Measurements from ENCODE around the gene BANP.
"Not testable (repeated sequence)": the region's sequence is repeated elsewhere in the genome, so short reads cannot be mapped to it uniquely, and the experiment has no call there.

Gene BANP

GRCh38 chr16:88033003-88033740, 81.9 kb downstream of the BANP start:
- DNase-seq: not testable (repeated sequence)

- DNase-seq: no peak
Observed at GRCh38 chr16:88034770-88035169, 83.5 kb downstream of the BANP start.

GRCh38 chr16:88035292-88035691, 84.1 kb downstream of the BANP start:
- no peak for DNase-seq

GRCh38 chr16:88035884-88036639, 84.8 kb downstream of the BANP start:
- not testable (repeated sequence) for DNase-seq

- not testable (repeated sequence) for DNase-seq
Observed at GRCh38 chr16:88036640-88036996, 85.4 kb downstream of the BANP start.

GRCh38 chr16:88037359-88037758, 86.1 kb downstream of the BANP start:
- not testable (repeated sequence) for DNase-seq

GRCh38 chr16:88037876-88038525, 86.8 kb downstream of the BANP start:
- DNase-seq: not testable (repeated sequence)

GRCh38 chr16:88038526-88038908, 87.3 kb downstream of the BANP start:
- DNase-seq: not testable (repeated sequence)

- no peak for DNase-seq
Observed at GRCh38 chr16:88039591-88039990, 88.4 kb downstream of the BANP start.

- DNase-seq: not testable (repeated sequence)
Observed at GRCh38 chr16:88040196-88040876, 89.1 kb downstream of the BANP start.

GRCh38 chr16:88040877-88041244, 89.6 kb downstream of the BANP start:
- not testable (repeated sequence) for DNase-seq

GRCh38 chr16:88041506-88041905, 90.3 kb downstream of the BANP start:
- not testable (repeated sequence) for DNase-seq

- not testable (repeated sequence) for DNase-seq
Observed at GRCh38 chr16:88041986-88042562, 90.8 kb downstream of the BANP start.

- not testable (repeated sequence) for DNase-seq
Observed at GRCh38 chr16:88043208-88043910, 92.1 kb downstream of the BANP start.

- not testable (repeated sequence) for DNase-seq
Observed at GRCh38 chr16:88044121-88044581, 92.9 kb downstream of the BANP start.

GRCh38 chr16:88045361-88045760, 94.1 kb downstream of the BANP start:
- DNase-seq: not testable (repeated sequence)

GRCh38 chr16:88045820-88046303, 94.6 kb downstream of the BANP start:
- no peak for DNase-seq

- DNase-seq: no peak
Observed at GRCh38 chr16:88047462-88047861, 96.2 kb downstream of the BANP start.

GRCh38 chr16:88048985-88049384, 97.8 kb downstream of the BANP start:
- no peak for DNase-seq

- no peak for DNase-seq
Observed at GRCh38 chr16:88049561-88050545, 98.6 kb downstream of the BANP start.
